HG02763 (cell line): ENCODE measurements around the gene MRPL20.
A peak's percentile ranks its signal among the peaks of the same experiment; 100 is the strongest.
"Not testable (repeated sequence)": the region's sequence is repeated elsewhere in the genome, so short reads cannot be mapped to it uniquely, and the experiment has no call there.

Experiments used
- ATAC-seq: cut with Tn5 transposase; IDR thresholded peaks from one replicate; pipeline ENCODE4 v1.9.1; 2021; ENCODE audit warnings: mild to moderate bottlenecking, moderate library complexity; ENCODE audit not compliant: unreplicated experiment

Gene MRPL20

DNA sequence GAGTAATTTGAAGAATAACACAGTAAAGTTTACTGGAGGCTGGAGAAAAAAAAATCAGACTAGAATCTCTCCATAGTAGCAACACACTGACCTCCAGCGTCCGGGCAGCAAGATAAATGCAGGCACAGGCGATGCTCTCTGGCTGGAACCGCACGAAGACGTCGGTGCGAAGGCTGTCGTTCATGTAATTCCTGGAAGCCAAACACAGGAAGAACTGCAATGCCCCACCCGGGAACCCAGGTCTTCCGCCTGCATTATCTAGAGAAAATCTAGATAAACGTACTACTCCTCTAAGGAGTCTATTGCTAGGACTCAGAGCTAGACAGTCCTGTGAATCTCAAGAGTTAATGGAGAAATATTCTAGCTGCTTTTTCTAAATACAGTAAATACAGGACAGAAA lies 16.4 kb downstream of the MRPL20 start:
- no peak for ATAC-seq

DNA sequence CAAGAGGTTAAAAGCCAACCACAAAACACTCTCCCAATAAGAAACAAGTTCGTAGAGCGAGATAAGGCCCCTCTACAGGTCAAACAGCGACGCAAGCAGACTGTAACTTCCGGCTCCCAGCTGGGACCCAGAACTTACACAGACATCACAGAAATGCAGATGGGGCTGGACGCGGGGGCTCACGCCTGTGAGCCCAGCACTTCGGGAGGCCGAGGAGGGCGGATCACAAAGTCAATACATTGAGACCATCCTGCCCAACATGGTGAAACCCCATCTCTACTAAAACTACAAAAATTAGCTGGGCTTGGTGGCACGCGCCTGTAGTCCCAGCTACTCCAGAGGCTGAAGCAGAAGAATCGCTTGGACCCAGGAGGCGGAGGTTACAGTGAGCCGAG lies 19.0 kb downstream of the MRPL20 start:
- no peak for ATAC-seq

DNA sequence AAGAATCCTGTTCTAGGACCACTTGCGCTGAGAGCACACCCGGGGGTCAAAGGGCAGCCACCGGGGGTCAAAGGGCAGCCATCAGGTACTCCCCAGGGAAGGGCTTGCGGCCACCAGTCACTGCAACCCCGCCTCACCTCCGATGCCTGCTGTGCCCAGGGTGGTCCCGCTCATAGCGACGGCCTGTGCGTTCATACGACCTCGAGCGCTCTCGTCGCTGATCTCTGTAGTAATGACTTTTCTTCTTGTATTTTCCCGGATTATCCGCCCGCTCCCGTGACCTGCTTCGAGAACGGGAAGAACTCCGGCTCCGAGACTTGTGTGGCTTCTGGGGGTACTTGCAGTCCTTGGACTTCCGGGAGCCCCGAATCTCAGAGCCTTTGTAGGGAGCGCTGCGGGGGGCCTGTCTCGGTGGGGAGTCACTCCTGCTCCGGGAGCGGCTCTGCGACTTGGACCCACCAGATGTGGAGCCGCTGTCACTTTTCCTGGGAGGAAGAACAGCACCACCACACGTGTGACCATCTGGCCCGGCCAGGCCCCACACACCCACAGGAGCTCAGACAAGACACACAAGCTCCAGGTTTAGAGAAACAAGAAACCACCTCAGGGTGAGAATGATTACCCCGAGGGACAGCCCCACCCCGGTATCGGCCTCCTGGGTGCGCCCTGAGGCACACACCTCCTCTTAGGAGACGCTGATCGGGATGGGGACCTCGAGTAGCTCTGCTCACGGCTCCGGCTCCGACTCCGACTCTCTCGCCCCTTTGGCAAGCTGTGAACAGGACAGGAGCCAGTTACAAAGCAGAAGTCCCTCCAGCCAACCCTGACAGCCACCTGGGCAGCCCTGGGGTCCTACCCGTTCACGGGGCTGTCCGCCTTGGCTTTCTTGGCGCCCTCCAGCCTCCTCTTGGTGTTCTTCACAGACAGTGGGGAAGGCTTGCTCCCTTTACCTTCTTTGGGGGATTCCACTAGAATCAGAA lies 19.7 kb downstream of the MRPL20 start:
- no peak for ATAC-seq

DNA sequence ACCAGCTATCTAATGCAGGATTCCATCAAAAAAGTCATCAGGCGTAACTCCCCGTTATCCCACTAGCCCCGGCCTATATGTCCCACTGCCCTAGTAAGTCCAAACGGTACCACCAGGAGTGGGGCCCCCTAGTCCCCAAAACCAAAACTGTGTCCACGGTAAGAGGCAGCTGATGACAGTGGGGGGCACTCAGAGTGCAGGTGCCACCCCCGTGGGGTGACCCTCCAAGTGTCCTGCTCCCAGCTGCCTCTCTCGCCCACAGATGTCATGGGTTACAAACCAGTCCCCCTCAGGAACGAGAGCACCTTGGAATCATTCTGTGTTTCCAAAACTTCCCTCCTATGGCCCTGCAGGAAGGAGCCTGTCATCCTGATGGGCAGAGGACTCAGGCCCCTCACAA lies 21.2 kb downstream of the MRPL20 start:
- no peak for ATAC-seq

DNA sequence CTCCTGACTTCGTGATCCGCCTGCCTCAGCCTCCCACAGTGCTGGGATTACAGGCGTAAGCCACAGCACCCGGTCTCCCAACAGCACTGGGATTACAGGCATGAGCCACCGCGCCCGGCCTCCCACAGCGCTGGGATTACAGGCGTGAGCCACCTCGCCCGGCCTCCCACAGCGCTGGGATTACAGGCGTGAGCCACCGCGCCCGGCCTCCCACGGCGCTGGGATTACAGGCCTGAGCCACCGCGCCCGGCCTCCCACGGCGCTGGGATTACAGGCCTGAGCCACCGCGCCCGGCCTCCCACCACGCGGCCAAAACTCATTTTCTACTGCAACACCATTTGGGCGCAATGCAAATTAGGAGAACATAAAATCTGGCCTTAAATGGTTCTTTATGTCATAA lies 21.8 kb downstream of the MRPL20 start:
- not testable (repeated sequence) for ATAC-seq

DNA sequence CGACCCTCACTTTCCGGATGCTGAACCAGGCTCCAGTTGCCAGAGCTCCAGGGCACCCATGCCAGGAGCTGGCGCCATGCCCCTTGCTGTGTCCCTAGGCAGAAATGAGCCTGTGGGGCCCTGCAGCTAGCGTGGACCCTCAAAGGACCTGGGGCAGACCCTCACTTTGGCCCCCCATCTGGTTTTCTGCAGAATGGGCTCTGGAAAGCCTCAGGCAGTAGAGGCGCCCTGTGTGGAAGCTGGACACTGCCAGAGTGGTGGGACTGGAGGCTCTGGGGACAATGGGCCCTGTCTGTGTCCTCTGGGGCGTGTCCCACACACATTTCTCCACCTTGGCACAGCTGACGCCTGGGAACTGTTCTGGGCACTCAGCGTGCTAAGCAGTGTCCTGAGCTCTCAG lies 25.8 kb downstream of the MRPL20 start:
- no peak for ATAC-seq

DNA sequence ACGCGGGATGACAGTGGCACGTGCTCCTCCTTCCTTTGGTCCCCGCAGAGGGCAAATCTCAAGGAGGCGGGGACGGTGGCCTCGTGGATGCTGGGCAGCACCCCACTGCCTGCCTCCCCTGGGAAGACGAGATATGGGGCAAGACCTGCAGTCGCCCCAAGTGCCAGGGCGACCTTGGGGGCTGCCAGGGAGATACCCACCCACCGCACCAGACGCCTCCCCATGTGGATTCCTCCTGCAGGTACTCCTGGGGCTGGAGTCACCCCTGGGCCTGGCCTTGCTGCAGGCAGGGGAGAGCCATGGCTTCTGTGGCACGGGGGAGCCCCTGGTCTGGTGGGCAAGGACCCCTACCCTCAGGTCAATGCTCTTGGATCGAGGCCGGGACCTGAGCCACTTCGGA lies 26.2 kb downstream of the MRPL20 start:
- no peak for ATAC-seq

DNA sequence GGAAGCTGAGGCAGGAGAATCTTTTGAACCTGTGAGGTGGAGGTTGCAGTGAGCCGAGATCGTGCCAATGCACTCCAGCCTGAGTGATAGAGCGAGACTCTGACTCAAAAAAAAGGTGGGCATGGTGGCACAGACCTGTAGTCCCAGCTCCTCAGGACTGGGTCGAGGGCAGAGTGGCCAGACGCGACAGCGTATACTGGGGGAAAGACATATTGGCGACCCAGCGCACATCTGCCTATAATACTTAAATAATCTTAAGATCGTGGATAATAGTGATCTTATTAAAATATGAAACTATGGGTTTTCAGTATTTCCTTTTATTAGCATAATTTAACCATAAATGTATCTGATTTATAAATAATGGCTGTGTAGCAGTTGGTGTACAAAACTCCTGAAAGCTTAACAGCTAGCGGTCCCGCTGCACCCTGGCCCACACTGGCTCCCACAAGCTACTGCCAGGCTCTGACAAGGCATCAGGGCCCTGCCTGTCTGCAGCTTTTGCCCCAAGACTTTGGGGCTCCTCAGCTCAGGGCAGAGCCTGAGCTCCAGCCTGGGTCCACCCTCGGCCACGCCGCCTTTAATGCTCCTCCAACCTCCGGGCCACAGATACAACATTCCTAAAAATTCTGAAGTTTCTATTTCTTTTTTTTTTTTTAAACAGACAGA lies 29.4 kb downstream of the MRPL20 start:
- ATAC-seq = no peak

DNA sequence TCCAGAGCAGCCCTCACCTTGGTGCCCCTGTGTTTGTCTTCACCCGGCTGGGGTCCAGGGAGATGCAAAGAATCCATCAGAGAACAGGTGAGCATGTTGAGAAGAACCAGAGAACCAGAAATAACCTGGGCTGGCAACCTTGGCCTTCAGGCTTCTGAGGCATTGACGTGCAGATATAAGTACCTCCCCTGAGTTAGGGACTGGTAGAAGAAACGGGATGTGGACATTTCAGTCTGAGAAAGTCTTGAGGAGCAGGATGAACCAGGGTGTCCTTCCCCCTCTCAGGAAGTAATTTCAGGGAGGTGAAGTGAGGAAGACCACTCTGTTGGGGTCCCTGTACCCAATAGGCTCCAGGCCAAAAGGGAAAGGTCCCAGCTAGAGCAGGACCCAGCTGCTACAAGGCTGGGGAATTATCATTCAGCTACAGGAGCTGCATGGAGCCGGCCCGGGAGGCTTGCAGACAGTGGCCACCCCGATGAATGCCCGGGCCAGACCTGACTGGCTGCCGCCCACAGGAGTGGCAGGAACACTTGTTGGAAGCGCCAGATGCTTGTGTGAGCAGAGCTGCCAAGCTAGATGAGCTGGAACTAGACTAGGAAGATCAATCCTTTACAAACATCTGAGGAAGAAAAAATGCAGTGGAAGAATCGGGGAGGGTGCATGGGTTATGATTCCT lies 30.4 kb downstream of the MRPL20 start:
- no peak for ATAC-seq

DNA sequence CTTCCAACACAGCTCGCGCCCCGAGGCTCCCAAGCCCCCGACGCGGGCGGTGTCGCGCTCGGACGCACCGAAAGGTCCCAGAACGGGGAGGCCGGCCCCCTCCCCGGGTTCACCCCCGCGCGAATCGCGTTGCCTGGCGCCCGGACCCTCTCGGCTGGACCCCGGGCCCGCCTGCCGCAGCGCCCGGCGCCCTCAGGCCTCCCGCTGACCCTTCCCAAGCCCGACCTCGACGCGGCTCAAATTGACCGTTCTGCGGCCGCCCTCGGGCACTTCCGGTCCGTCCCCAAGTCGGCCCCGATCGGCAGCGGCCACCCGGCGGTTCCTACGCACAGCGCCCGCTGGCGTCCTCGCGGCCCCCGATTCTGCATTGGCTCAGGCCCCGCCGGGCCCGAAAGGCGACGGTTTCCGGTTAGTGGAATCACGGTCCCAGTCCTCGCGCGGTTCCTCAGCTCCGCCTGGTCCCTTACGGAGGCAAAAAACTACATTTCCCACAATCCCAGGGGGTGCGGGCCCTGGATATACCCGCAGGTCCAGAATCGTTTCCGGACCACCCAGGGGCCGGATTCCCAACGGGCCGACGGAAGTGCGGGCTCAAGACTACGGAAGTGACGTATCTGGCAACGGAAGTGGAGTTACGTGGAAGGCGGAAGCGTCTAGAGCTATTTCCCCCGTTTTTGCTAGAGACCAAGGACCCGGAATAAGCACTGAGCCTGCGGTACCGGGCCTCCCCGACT lies 32.0 kb downstream of the MRPL20 start, which contains the start of gene AURKAIP1:
TSS of gene AURKAIP1 (minus strand) at position 279 of the 734 bp plus-strand sequence. CDS start 451 bp downstream, outside the sequence.
- peak; percentile 88 for ATAC-seq

DNA sequence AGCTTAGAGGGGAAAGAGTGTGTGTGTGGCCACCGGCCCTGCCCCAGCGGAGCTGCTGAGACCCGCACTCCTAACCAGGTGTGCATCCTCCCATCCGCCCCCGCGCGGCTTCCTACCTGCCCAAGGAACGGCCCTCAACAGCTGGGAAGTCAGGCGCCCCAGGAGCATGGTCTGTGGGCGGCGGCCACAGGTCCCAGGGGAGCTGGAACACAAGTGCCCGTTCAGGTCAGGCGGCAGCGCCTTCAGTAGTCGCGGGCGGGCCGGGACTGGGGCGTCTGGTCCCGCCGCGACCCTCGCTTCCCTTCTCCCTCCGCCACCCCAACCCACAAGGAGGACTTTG lies 32.5 kb downstream of the MRPL20 start:
- ATAC-seq = no peak

DNA sequence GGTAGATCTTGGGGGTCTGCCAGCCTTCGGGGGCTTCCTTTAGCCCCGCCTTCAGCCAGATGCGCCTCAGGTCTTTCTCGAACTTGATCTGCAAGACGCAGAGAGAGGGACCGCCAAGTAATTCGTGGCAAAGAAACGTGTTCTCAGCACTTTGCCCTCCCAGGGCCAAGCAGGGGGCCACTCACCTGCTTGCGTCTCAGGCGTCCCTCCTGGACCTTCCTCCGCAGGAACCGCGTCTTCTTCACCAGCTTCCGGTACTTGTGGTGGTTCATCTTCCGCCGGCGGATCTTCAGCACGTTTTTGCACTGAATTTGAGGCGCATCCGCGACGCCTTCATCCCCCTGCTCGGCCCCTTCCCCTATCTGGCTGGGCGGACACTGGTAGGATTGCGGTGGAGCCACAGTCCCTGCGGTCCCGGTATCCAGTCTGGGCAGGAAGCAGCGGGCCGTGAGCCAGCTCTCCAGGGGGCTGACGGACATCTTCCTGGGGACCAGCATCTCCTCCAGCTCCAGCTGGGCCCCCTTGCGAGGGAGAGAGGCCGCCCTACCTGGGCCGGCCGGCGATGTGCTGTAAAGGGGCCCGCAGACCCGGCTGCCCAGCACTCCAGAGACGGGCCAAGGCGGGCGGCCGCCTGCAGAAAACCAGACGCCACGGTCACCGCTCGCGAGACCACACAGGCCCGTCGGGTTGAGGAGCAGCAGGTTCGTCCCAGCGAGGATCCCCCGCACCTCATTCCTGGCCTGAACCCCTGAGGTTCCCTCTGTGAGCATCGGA lies 33.1 kb downstream of the MRPL20 start:
- no peak for ATAC-seq

DNA sequence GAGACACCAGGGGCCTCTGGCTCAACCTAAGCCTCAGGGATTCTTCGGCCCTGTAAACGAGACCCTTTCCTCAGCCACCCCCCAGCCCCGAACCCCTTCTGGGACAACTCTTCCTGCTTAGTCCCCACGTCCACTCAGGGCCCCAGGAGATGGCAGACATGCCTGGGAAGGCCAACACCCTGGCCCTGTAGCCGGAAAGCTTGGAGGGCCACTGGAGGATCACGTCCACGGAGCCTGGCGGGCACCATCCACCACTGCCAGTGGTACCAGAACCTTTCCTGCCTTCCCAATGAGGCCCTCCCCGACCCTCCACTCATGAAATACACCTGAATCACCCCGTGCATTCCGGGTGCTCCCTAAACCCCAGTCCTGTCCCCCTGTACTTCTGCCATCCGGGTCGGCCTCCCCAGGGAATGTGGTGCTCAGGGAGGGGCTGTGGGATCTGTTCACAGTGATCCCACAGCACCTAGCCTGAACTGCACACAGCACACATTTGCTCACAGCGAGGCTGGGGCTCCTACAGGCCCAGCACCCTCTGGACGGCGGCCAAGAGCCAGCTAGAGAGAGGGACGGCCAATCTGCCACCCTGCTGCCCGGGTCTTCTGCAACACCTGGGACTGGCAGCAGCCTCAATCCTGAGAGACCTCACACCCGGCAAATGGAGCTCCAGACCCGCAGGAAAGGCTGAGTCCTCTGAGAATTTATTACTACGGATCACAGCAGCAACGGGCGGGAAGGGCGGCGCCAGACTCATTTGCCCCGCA lies 33.9 kb downstream of the MRPL20 start:
- no peak for ATAC-seq

DNA sequence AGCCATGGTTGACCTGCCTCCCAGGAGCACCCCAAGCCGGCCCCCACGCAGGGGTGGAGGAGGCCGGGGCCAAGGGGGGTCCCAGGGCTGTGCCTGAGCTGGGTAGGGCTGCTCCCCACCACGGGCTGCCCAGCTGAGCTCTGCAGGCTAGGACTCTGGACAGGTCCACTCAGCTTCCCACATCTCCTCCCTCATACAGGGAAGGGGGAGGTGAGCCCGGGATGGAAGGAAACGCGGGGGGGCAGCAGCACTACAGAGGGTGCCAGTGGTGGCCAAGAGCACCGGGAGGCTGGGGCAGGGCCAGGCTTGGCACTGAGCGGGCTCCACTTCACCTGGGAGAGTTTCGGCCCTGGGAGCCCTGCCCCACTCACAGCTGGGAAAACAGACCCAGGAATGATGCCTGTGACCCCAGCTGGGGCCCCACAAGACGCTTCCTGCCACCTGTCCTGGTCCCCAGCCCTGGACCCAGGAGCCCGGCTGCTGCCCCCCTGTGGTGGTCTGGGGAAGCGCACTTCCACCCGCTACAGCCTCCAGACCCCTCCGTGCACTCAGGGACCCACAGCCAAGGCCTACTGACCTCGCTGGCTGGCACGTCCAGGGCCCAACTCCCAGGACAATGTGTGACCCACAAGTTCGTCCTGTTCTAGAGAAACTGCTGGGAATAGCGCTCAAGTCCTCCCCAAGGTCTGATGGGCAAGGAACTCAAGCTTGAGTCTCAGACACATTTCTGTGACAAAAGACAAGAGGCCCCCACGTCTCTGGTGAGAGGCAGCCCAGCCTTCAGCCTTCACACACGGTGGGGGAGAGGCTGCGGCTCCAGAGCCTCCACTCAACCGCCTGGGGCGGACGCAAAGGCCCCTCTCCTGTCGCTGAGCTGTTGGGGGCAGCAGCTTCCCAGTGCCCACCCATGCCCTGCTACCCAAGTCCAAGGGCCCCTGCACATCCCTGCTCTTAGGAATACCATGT lies 35.1 kb downstream of the MRPL20 start:
- ATAC-seq = no peak

DNA sequence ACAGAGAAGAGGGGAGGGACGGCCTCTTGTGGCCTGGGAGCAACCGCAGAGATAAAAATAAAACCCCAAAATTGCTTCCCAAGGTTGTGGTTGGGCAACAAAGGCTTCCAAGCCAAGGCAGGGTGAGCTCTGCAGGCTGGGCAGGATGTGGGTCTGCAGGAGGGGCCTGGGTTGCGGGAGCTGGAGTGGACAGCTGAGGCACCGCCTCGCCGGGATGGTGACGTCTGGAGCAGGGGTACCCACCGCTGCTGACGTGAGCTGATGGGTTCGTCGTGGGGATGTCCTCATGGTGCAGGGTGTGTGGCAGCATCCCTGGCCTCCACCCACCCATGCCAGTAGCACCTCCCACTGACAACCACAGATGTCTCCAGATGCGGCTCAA lies 35.7 kb downstream of the MRPL20 start:
- ATAC-seq = no peak

DNA sequence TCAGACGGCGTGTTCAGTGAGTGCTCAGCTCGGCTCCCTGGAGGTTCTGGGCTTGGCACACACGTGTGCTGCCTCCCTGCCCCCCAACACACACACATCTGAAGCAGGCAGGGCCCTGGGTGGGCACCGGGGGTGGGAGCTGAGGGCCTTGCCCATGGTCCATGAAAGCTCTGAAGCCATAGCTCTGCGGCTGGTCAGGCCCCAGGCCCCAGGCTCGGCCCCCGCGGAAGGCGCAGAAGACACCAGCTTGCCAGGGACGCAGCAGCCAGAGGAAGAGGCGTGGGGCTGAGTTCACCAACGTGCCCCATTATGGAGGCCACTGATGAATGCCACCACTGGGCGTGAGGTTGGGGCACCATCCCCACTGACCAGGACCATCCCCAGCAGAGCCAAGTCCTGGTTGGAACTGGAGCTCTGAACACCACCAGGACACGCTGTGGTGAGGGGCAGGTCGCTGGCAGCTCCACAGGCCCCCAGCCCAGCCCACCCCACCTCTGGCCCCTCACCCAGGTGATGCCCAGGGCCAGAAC lies 36.3 kb downstream of the MRPL20 start:
- no peak for ATAC-seq

DNA sequence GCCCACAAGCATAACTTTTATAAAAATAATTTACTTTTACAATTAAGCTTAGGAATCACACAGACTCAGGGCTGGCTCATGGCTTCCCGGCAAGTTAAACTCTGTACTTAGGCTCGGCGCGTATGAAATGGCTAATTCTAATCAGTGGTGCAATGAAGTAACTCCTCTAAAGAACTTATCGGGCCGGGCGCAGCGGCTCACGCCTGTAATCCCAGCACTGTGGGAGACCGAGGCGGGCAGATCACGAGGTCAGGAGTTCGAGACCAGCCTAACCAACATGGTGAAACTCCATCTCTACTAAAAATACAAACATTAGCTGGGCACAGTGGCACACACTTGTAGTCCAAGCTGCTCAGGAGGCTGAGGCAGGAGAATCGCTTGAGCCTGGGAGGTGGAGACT lies 37.0 kb downstream of the MRPL20 start:
- not testable (repeated sequence) for ATAC-seq

DNA sequence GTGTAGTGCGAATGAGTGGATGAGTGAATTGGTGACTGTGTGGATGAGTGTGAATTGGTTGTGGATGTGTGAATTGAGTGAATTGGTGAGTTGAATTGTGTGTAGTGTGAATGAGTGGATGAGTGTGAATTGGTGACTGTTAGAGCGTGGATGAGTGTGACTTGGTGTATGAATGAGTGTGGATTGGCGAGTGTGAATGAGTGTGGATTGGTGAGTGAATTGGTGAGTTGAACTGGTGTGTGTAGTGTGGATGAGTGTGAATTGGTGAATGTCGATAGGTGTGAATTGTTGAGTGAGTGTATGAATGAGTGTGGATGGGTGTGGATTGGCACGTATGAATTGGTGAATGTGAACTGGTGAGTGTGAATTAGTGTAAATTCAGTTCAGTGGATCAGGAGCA lies 39.8 kb downstream of the MRPL20 start:
- ATAC-seq = no peak
